GM19193 (cell line): ENCODE measurements around the gene POU2F1.

Source experiments
- POLR2A ChIP-seq: IDR thresholded peaks from 4 replicates; pipeline ENCODE4 v1.6.1; 2011; ENCODE audit not compliant: insufficient read depth, insufficient read length; ENCODE audit errors: extremely low read depth

POU2F1 gene

GRCh38 chr1:167197692-167198091 lies 23.0 kb upstream of the POU2F1 start:
- no peak for TF ChIP-seq POLR2A

DNA sequence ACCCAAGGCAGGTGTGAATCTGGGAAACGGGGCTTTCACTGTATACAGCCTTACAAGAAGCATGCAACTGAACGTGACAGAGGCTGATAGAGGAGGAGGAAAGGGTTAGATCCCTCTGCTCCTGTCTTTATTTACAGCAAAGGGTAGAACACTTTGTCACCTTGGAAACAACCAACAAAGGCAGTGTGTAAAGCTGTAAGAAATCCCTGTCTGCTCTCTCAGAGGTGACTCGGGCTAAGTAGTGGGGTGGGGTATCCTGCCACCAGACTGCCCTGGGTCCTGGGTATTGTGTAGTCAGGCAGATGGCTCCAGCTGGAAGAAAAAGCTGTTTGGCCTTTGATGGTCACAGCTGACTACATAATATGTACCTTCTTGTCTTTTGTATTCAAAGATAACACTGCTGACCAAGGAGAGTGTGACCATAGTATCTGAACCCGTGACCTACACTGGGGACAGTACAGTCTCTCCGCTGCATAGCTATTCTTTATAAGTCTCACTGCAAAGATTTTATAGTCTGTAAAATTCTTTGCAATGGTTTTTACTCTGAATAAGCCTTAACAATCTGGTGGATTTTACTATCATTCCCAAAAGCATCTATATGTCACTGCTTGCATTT lies 22.1 kb upstream of the POU2F1 start:
- no peak for TF ChIP-seq POLR2A

- TF ChIP-seq POLR2A = no peak
Measured at GRCh38 chr1:167199656-167200055, 21.0 kb upstream of the POU2F1 start.

GRCh38 chr1:167200272-167200671 lies 20.4 kb upstream of the POU2F1 start:
- no peak for TF ChIP-seq POLR2A

GRCh38 chr1:167200749-167201148 lies 19.9 kb upstream of the POU2F1 start:
- TF ChIP-seq POLR2A = no peak

DNA sequence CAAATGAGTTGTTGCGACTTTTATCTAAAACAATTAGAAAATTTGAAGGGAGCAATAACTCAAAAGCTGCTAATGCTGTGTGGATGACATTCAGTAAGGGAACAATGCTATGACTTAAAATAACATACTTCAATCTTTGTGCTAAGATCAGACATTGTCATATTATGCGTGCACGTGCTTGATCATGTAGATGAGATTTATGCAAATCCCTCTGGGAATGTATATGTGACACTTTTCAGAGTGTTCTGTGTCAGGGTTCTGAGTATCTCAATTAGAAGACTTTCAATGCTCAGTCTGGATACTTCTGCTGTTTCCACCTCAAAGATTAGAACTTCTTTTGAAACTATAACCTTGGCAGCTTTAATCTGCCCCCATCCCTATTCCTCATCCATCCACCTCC lies 18.6 kb upstream of the POU2F1 start:
- TF ChIP-seq POLR2A = no peak

GRCh38 chr1:167206166-167206835 lies 14.4 kb upstream of the POU2F1 start:
- no peak for TF ChIP-seq POLR2A

- TF ChIP-seq POLR2A = no peak
Measured at GRCh38 chr1:167207940-167208623, 12.6 kb upstream of the POU2F1 start.

DNA sequence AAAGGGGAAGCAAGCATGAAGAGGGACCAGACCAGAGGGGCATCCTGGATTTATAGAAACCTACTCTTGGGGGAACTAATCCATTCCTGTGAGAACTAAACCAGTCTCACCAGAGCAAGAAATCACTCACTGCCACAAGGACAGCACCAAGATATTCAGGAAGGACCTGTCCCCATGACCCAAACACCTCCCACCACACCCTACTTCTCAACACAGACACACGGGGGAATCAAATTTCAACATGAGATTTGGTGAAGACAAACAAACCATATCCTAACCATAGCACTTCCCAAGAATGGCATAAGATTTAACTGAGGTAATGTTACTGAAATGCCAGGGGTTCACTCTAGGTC lies 12.1 kb upstream of the POU2F1 start:
- TF ChIP-seq POLR2A = no peak

GRCh38 chr1:167209044-167209443 lies 11.6 kb upstream of the POU2F1 start:
- TF ChIP-seq POLR2A = no peak

GRCh38 chr1:167210966-167211674 lies 9.6 kb upstream of the POU2F1 start:
- no peak for TF ChIP-seq POLR2A

GRCh38 chr1:167212025-167212424 lies 8.7 kb upstream of the POU2F1 start:
- no peak for TF ChIP-seq POLR2A

DNA sequence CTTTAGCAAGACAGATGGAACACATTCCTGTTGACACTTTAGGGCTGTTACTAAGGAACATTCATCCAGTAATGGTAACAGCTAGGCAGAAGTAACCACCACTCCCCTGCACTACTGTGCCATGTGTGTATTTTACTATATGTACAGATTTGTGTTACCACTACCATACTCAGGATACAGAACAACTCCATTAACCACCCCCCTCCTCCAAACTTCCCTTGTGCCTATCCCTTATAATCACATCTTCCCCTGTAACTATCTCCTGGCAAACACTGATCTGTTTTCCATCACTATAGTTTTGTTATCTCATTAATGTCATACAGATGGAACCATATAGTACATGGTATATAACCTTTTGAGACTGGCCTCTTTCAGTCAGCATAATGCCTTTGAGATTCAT lies 3.9 kb upstream of the POU2F1 start:
- TF ChIP-seq POLR2A = no peak

DNA sequence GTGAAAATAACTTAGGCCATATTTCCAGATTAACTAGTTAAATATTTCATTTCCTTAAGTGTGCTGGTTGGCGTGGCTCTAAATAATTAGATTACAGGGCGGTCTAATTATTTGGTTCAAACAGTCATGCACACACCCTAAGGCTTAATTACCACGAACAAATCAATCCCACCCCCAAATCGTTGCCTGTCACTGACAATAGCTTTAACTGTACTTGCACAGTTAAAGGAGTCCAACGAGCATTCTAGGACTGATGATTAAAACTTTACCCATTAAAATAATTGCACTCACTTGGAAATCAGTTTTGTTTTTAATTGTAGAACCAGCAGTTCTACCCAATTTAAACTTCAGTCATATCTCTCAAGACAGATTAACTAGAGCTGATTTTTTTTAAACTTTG lies 1.5 kb upstream of the POU2F1 start:
- TF ChIP-seq POLR2A = no peak
